IMR-90 (cell line): Measurements from ENCODE around the gene FBN3. TPM values are rescaled to one million over a fixed set of nuclear protein-coding genes. Genes with fewer than 3 reads are reported as not detected.

Experiments used
- ATAC-seq: fragments of 200-7000 bp; cut with Tn5 transposase; 2 replicates; pipeline ENCODE4 v1.9.1; 2020; ENCODE audit warnings: low read depth, mild to moderate bottlenecking, moderate library complexity
- BruUV-seq: library from RNA; stranded (reverse); fragments of 400-500 nt; replicated peaks from 2 replicates; lab custom pipeline; 2021; lab: Mats Ljungman, UMichigan
- CTCF ChIA-PET: fragments of 300-600 bp; formaldehyde crosslinking; extraction: SDS; loops from one replicate; lab custom pipeline; 2021; ENCODE audit warnings: antibody characterized with exemption; lab: Yijun Ruan, JAX
- POLR2A ChIA-PET: fragments of 300-600 bp; sonication (Branson Sonifier 250); formaldehyde crosslinking; loops from one replicate; lab custom pipeline; 2022; ENCODE audit warnings: antibody characterized with exemption; ENCODE audit not compliant: unreplicated experiment; lab: Charles Lee
- DNase-seq: peaks from one replicate; pipeline ENCODE4 v3.0.0; 2013
- H2AFZ ChIP-seq: replicated peaks from 2 replicates; pipeline ENCODE3; 2013; ENCODE audit warnings: low read length, mild to moderate bottlenecking; ENCODE audit not compliant: poor library complexity
- H2AK5ac ChIP-seq: 2 replicates; pipeline ENCODE4 v1.6.1; 2013; ENCODE audit warnings: low read depth, low read length, inconsistent platforms
- H2AK9ac ChIP-seq: replicated peaks from 2 replicates; pipeline ENCODE3; 2013; ENCODE audit warnings: mild to moderate bottlenecking, low read depth, low read length, moderate library complexity; ENCODE audit not compliant: poor library complexity
- H2BK120ac ChIP-seq: 2 replicates; pipeline ENCODE4 v1.6.1; 2013; ENCODE audit warnings: low read depth, low read length, inconsistent platforms
- H2BK15ac ChIP-seq: 3 replicates; pipeline ENCODE4 v1.6.1; 2013; ENCODE audit warnings: low read depth, low read length, inconsistent platforms
- H2BK20ac ChIP-seq: 2 replicates; pipeline ENCODE4 v1.6.1; 2013; ENCODE audit warnings: low read depth, mild to moderate bottlenecking, inconsistent platforms, low read length, moderate library complexity
- H2BK5ac ChIP-seq: 2 replicates; pipeline ENCODE4 v1.6.1; 2013; ENCODE audit warnings: mild to moderate bottlenecking, low read depth, low read length, inconsistent platforms; ENCODE audit not compliant: poor library complexity, severe bottlenecking
- H3K14ac ChIP-seq: replicated peaks from 2 replicates; pipeline ENCODE4 v1.6.1; 2013; ENCODE audit warnings: low read depth, low read length, inconsistent platforms
- H3K18ac ChIP-seq: 2 replicates; pipeline ENCODE4 v1.6.1; 2013; ENCODE audit warnings: low read depth, low read length, control low read depth
- H3K23ac ChIP-seq: 2 replicates; pipeline ENCODE4 v1.6.1; 2013; ENCODE audit warnings: low read depth, low read length, inconsistent platforms
- H3K27ac ChIP-seq: 2 replicates; pipeline ENCODE4 v1.5.1; 2013; ENCODE audit warnings: mild to moderate bottlenecking, control low read depth, low read length; ENCODE audit not compliant: insufficient read depth
- H3K27me3 ChIP-seq: 2 replicates; pipeline ENCODE4 v1.6.1; 2013; ENCODE audit warnings: low read length; ENCODE audit not compliant: control insufficient read depth, insufficient read depth
- H3K36me3 ChIP-seq: 2 replicates; pipeline ENCODE4 v1.6.1; 2013; ENCODE audit warnings: low read length, mixed read lengths; ENCODE audit not compliant: control insufficient read depth, insufficient read depth
- H3K4ac ChIP-seq: 2 replicates; pipeline ENCODE4 v1.6.1; 2013; ENCODE audit warnings: low read depth, low read length, inconsistent platforms
- H3K4me1 ChIP-seq: 2 replicates; pipeline ENCODE4 v1.6.1; 2013; ENCODE audit warnings: low read length, mixed read lengths; ENCODE audit not compliant: control insufficient read depth, insufficient read depth
- H3K4me2 ChIP-seq: 2 replicates; pipeline ENCODE4 v1.6.1; 2013; ENCODE audit warnings: low read depth, mild to moderate bottlenecking, control low read depth, low read length, moderate library complexity
- H3K4me3 ChIP-seq: 2 replicates; pipeline ENCODE4 v1.5.1; 2013; ENCODE audit warnings: low read depth, mild to moderate bottlenecking, control low read depth, low read length, moderate library complexity; ENCODE audit not compliant: insufficient read depth
- H3K56ac ChIP-seq: 2 replicates; pipeline ENCODE4 v1.6.1; 2013; ENCODE audit warnings: low read length, inconsistent platforms; ENCODE audit not compliant: insufficient read depth; ENCODE audit errors: extremely low read depth
- H3K79me1 ChIP-seq, 2 experiments: 2 replicates each; pipeline ENCODE4 v1.6.1; 2013; ENCODE audit warnings: low read length in 2 of 2, inconsistent platforms in 1 of 2, low read depth in 1 of 2
- H3K9ac ChIP-seq: 2 replicates; pipeline ENCODE4 v1.6.1; 2013; ENCODE audit warnings: low read depth, low read length, control low read depth
- H3K9me1 ChIP-seq: 2 replicates; pipeline ENCODE4 v1.6.1; 2013; ENCODE audit warnings: low read length, inconsistent platforms; ENCODE audit not compliant: insufficient read depth
- H3K9me3 ChIP-seq: 2 replicates; pipeline ENCODE4 v1.6.1; 2013; ENCODE audit warnings: low read length; ENCODE audit not compliant: control insufficient read depth, insufficient read depth
- H4K20me1 ChIP-seq: 2 replicates; pipeline ENCODE4 v1.6.1; 2013; ENCODE audit warnings: low read length, inconsistent platforms; ENCODE audit not compliant: insufficient read depth
- H4K5ac ChIP-seq: 2 replicates; pipeline ENCODE4 v1.6.1; 2013; ENCODE audit warnings: mild to moderate bottlenecking, low read depth, low read length, control low read depth
- H4K8ac ChIP-seq, 2 experiments: 2 replicates each; pipeline ENCODE4 v1.6.1; 2013; ENCODE audit warnings: low read depth in 2 of 2, low read length in 2 of 2, control low read depth in 1 of 2, inconsistent platforms in 1 of 2
- H4K91ac ChIP-seq: 2 replicates; pipeline ENCODE4 v1.6.1; 2013; ENCODE audit warnings: low read depth, low read length, inconsistent platforms; ENCODE audit not compliant: insufficient read depth
- BHLHE40 ChIP-seq: fragments of 150-350 bp; IDR thresholded peaks from 2 replicates; pipeline ENCODE4 v1.6.1; 2016; ENCODE audit warnings: mild to moderate bottlenecking, low read depth, low read length
- CEBPB ChIP-seq: IDR thresholded peaks from 2 replicates; pipeline ENCODE4 v1.6.1; 2012; ENCODE audit warnings: low read depth, low read length, improper control_type of control experiment
- MAFK ChIP-seq: IDR thresholded peaks from 2 replicates; pipeline ENCODE4 v1.6.1; 2012; ENCODE audit warnings: low read depth, low read length, improper control_type of control experiment
- POLR2A ChIP-seq: IDR thresholded peaks from 2 replicates; pipeline ENCODE4 v1.6.1; 2012; ENCODE audit warnings: mild to moderate bottlenecking, low read depth, low read length
- RAD21 ChIP-seq: IDR thresholded peaks from 2 replicates; pipeline ENCODE4 v1.6.1; 2012; ENCODE audit warnings: low read length, improper control_type of control experiment
- RFX5 ChIP-seq: IDR thresholded peaks from 2 replicates; pipeline ENCODE4 v1.8.0; 2012; ENCODE audit warnings: low read depth, mild to moderate bottlenecking, low read length, moderate library complexity
- WGBS, 2 experiments: methylation state at CpG; one replicate each; pipeline versions ENCODE4 v1.1.5 to v1.1.7; 2013; ENCODE audit warnings: missing lambda C conversion rate in 2 of 2; ENCODE audit not compliant: insufficient read length in 1 of 2; ENCODE audit errors: extremely low coverage in 2 of 2; 5-methylcytosine and 5-hydroxymethylcytosine counted together
- dilution Hi-C: fragments of 300-500 bp; cut with HindIII; formaldehyde crosslinking; loops from one replicate; pipeline ENCODE4 v1.14.3; 2018; ENCODE audit warnings: low sequenced_read_pairs; ENCODE audit not compliant: unreplicated experiment
- in situ Hi-C: fragments of 300-500 bp; cut with MboI; formaldehyde crosslinking; loops from 3 replicates; pipeline ENCODE4 v1.14.3; 2019; ENCODE audit warnings: low sequenced_read_pairs, inconsistent platforms, mixed read lengths
- intact Hi-C: fragments of 100-400 bp; cut with micrococcal nuclease; formaldehyde crosslinking; loops from 2 replicates; pipeline ENCODE4 v1.10.0; 2022
- polyA plus RNA-seq, 3 experiments: library from polyadenylated mRNA; depleted of rRNA; stranded (reverse); fragments of >200 nt; gene quantifications; 2 replicates each; pipeline ENCODE4 v1.2.3, GENCODE V29; 2012; ENCODE audit warnings: low replicate concordance in 1 of 3
- total RNA-seq: library from RNA; depleted of rRNA; stranded (reverse); fragments of >200 nt; gene quantifications from 2 replicates; pipeline ENCODE4 v1.2.3, GENCODE V29; 2012
- TF ChIP-seq, protein P1 (sequence below): conservative IDR thresholded peaks from 2 replicates; pipeline ENCODE4 v1.5.1; 2012; ENCODE audit warnings: mild to moderate bottlenecking, low read depth, low read length, improper control_type of control experiment

FBN3 gene
- total and polyA plus RNA-seq, 2 of the 4 experiments (the other 2 are of a cell fraction), result not detected

DNA sequence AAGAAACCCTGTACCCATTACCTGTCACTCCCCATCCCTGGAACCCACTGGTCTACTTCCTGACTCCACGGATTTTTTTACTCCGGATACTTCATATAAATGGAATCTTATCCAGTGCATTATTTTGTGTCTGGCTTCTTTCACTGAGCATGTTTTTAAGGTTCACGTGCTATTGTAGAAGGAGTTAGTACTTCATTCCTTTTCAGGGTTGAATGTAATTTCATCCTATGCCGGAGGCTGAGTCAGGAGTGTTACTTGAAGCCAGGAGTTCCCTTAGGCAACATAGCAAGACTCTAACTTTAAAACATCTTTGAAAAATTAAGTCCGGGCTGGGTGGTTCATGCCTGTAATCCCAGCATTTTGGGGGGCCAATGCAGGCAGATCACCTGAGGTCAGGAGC is 126.0 kb downstream of the FBN3 start:
- CTCF ChIA-PET, result no interaction called here
- H3K9me3 ChIP-seq, result no peaks in the 10 kb centered on the region
- peak; percentile 27; the same call in 1 of the 2 replicates for ATAC-seq
- H2BK120ac ChIP-seq, result no peak overlapping the region
- no peak overlapping the region for H2BK20ac ChIP-seq
- TF ChIP-seq RAD21 (no peak), CEBPB (no peak), MAFK (no peak), POLR2A (no peak), RFX5 (no peak), BHLHE40 (no peak)
- TF ChIP-seq, protein P1, sequence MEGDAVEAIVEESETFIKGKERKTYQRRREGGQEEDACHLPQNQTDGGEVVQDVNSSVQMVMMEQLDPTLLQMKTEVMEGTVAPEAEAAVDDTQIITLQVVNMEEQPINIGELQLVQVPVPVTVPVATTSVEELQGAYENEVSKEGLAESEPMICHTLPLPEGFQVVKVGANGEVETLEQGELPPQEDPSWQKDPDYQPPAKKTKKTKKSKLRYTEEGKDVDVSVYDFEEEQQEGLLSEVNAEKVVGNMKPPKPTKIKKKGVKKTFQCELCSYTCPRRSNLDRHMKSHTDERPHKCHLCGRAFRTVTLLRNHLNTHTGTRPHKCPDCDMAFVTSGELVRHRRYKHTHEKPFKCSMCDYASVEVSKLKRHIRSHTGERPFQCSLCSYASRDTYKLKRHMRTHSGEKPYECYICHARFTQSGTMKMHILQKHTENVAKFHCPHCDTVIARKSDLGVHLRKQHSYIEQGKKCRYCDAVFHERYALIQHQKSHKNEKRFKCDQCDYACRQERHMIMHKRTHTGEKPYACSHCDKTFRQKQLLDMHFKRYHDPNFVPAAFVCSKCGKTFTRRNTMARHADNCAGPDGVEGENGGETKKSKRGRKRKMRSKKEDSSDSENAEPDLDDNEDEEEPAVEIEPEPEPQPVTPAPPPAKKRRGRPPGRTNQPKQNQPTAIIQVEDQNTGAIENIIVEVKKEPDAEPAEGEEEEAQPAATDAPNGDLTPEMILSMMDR, result no peak
- H2AK9ac ChIP-seq, result no peak overlapping the region
- H4K20me1 ChIP-seq, result no peaks in the 10 kb centered on the region
- no peak overlapping the region for H3K27ac ChIP-seq
- no peak overlapping the region for H3K23ac ChIP-seq
- H4K5ac ChIP-seq, result no peak overlapping the region
- in situ Hi-C loops, result no loop called here
- no TSS peak for BruUV-seq
- H3K9ac ChIP-seq, result no peak overlapping the region
- no peak overlapping the region for H3K4me2 ChIP-seq
- no peaks in the 10 kb centered on the region for H3K36me3 ChIP-seq
- no peak overlapping the region for H4K91ac ChIP-seq
- H3K27me3 ChIP-seq, result no peaks in the 10 kb centered on the region
- intact Hi-C loops, result no loop called here
- DNase-seq, result no peak
- no peaks in the 10 kb centered on the region for H3K79me1 ChIP-seq
- H3K9me1 ChIP-seq, result no peaks in the 10 kb centered on the region; the same call in 1 of the 2 replicates
- H2BK15ac ChIP-seq, result no peak overlapping the region
- H3K4me1 ChIP-seq, result no peaks in the 10 kb centered on the region
- H3K4ac ChIP-seq, result no peak overlapping the region
- WGBS, 2 experiments, result no CpG with 5 or more reads among the region's 5 CpGs
- H3K18ac ChIP-seq, result no peak overlapping the region
- H3K56ac ChIP-seq, result no peak overlapping the region
- POLR2A ChIA-PET, result no interaction called here
- no peak overlapping the region for H3K14ac ChIP-seq
- no peak overlapping the region for H2AK5ac ChIP-seq
- dilution Hi-C loops, result no loop called here
- H4K8ac ChIP-seq, result no peak overlapping the region
- H2BK5ac ChIP-seq, result no peak overlapping the region
- no peak overlapping the region for H2AFZ ChIP-seq
- H3K4me3 ChIP-seq, result no peak overlapping the region
